ENCODE results near the gene POU2F1. TPM values are rescaled to one million over a fixed set of nuclear protein-coding genes. Genes with fewer than 3 reads are reported as not detected.
"Not testable (repeated sequence)": the region's sequence is repeated elsewhere in the genome, so short reads cannot be mapped to it uniquely, and the experiment has no call there.

The POU2F1 gene
- total RNA-seq, 1 experiment from 2014 or later = 29.6 TPM

GRCh38 chr1:167314671-167315070, 94.0 kb downstream of the POU2F1 start:
- Mint-ChIP-seq H3K27me3 (ENCODE audit: insufficient read depth, unreplicated experiment) (no peaks in the 10 kb centered on the region), H3K4me3 (ENCODE audit: unreplicated experiment) (no peak overlapping the region), H3K9me3 (ENCODE audit: unreplicated experiment) (peaks cover 61% of the 10 kb centered on the region), H3K27ac (ENCODE audit: unreplicated experiment) (no peak overlapping the region), H3K36me3 (ENCODE audit: insufficient read depth, unreplicated experiment) (no peaks in the 10 kb centered on the region), H3K4me1 (ENCODE audit: low read depth, unreplicated experiment) (no peaks in the 10 kb centered on the region)
- DNase-seq = no peak
- POLR2A ChIA-PET = no interaction called here
- H3K36me3 ChIP-seq (ENCODE audit: control insufficient read depth, insufficient read depth, low read length) = no peaks in the 10 kb centered on the region; the same call in 1 of the 2 replicates
- H3K4me3 ChIP-seq (ENCODE audit: low read depth, low read length) = no peak overlapping the region
- H3K27me3 ChIP-seq (replicated peaks; ENCODE audit: control insufficient read depth, insufficient read depth, low read length) = no peaks in the 10 kb centered on the region
- no peak for TF ChIP-seq CTCF (IDR thresholded peaks at IDR 0.05; ENCODE audit: insufficient read depth in 1 of 2, low read depth in 1 of 2, low read length in 1 of 2, severe bottlenecking in 1 of 2, unreplicated experiment in 1 of 2)
- intact Hi-C loops (cut with micrococcal nuclease; ENCODE audit: unreplicated experiment) = no loop called here
- no peaks in the 10 kb centered on the region for H3K4me1 ChIP-seq
- H3K9me3 ChIP-seq = peaks cover 11% of the 10 kb centered on the region
- CTCF ChIA-PET = interaction anchor here (0.7 kb wide), 1 partner anchor 44 kb away, joined by 4 read pairs; no protein-coding TSS in a partner anchor
- BruUV-seq (replicated peaks) = no TSS peak

- H3K36me3 ChIP-seq (ENCODE audit: control insufficient read depth, insufficient read depth, low read length) = no peaks in the 10 kb centered on the region; the same call in 1 of the 2 replicates
- ChIA-PET POLR2A (no interaction called here), CTCF (no interaction called here)
- H3K4me1 ChIP-seq = no peaks in the 10 kb centered on the region
- H3K9me3 Mint-ChIP-seq (ENCODE audit: unreplicated experiment) = peaks cover 85% of the 10 kb centered on the region
- no peak for TF ChIP-seq CTCF (IDR thresholded peaks at IDR 0.05; ENCODE audit: insufficient read depth in 1 of 2, low read depth in 1 of 2, low read length in 1 of 2, severe bottlenecking in 1 of 2, unreplicated experiment in 1 of 2)
- H3K27me3 Mint-ChIP-seq (ENCODE audit: insufficient read depth, unreplicated experiment) = no peaks in the 10 kb centered on the region
- no peak overlapping the region for H3K27ac Mint-ChIP-seq (ENCODE audit: unreplicated experiment)
- BruUV-seq (replicated peaks) = no TSS peak
- no peaks in the 10 kb centered on the region for H3K27me3 ChIP-seq (replicated peaks; ENCODE audit: control insufficient read depth, insufficient read depth, low read length)
- H3K4me3 Mint-ChIP-seq (ENCODE audit: unreplicated experiment) = no peak overlapping the region
- H3K36me3 Mint-ChIP-seq (ENCODE audit: insufficient read depth, unreplicated experiment) = no peaks in the 10 kb centered on the region
- H3K9me3 ChIP-seq = peaks cover 16% of the 10 kb centered on the region
- no peak for DNase-seq
- H3K4me3 ChIP-seq (ENCODE audit: low read depth, low read length) = no peak overlapping the region
- H3K4me1 Mint-ChIP-seq (ENCODE audit: low read depth, unreplicated experiment) = no peaks in the 10 kb centered on the region
- intact Hi-C loops (cut with micrococcal nuclease; ENCODE audit: unreplicated experiment) = no loop called here
Observed at GRCh38 chr1:167317463-167317862, 96.8 kb downstream of the POU2F1 start.

- POLR2A ChIA-PET; H3K36me3 Mint-ChIP-seq (ENCODE audit: insufficient read depth, unreplicated experiment); H3K36me3 ChIP-seq (ENCODE audit: control insufficient read depth, insufficient read depth, low read length); CTCF ChIA-PET; H3K27me3 ChIP-seq (replicated peaks; ENCODE audit: control insufficient read depth, insufficient read depth, low read length); H3K27ac Mint-ChIP-seq (ENCODE audit: unreplicated experiment); H3K4me3 Mint-ChIP-seq (ENCODE audit: unreplicated experiment); H3K4me3 ChIP-seq (ENCODE audit: low read depth, low read length); intact Hi-C loops (cut with micrococcal nuclease; ENCODE audit: unreplicated experiment); BruUV-seq (replicated peaks); DNase-seq; H3K4me1 ChIP-seq; H3K27me3 Mint-ChIP-seq (ENCODE audit: insufficient read depth, unreplicated experiment); H3K4me1 Mint-ChIP-seq (ENCODE audit: low read depth, unreplicated experiment): not testable (repeated sequence)
- peaks cover 87% of the 10 kb centered on the region for H3K9me3 Mint-ChIP-seq (ENCODE audit: unreplicated experiment)
- H3K9me3 ChIP-seq = peaks cover 33% of the 10 kb centered on the region
Observed at GRCh38 chr1:167319206-167319605, 98.5 kb downstream of the POU2F1 start.

- peaks cover 4% of the 10 kb centered on the region for H3K36me3 Mint-ChIP-seq (ENCODE audit: insufficient read depth, unreplicated experiment)
- Histone ChIP-seq H3K4me3 (ENCODE audit: low read depth, low read length) (no peak overlapping the region), H3K27me3 (replicated peaks; ENCODE audit: control insufficient read depth, insufficient read depth, low read length) (no peaks in the 10 kb centered on the region), H3K4me1 (no peaks in the 10 kb centered on the region), H3K9me3 (peaks cover 33% of the 10 kb centered on the region), H3K36me3 (ENCODE audit: control insufficient read depth, insufficient read depth, low read length) (no peaks in the 10 kb centered on the region)
- no peaks in the 10 kb centered on the region for H3K4me1 Mint-ChIP-seq (ENCODE audit: low read depth, unreplicated experiment)
- BruUV-seq (replicated peaks) = no TSS peak
- no peak overlapping the region for H3K27ac Mint-ChIP-seq (ENCODE audit: unreplicated experiment)
- intact Hi-C loops (cut with micrococcal nuclease; ENCODE audit: unreplicated experiment) = no loop called here
- POLR2A ChIA-PET = no interaction called here
- H3K9me3 Mint-ChIP-seq (ENCODE audit: unreplicated experiment) = peaks cover 80% of the 10 kb centered on the region
- no peak for TF ChIP-seq CTCF (IDR thresholded peaks at IDR 0.05; ENCODE audit: insufficient read depth in 1 of 2, low read depth in 1 of 2, low read length in 1 of 2, severe bottlenecking in 1 of 2, unreplicated experiment in 1 of 2)
- DNase-seq = no peak
- CTCF ChIA-PET = interaction anchor here (1.1 kb wide), 1 partner anchor 102 kb away, joined by 3 read pairs; no protein-coding TSS in a partner anchor
- H3K27me3 Mint-ChIP-seq (ENCODE audit: insufficient read depth, unreplicated experiment) = no peaks in the 10 kb centered on the region
- H3K4me3 Mint-ChIP-seq (ENCODE audit: unreplicated experiment) = no peak overlapping the region
Observed at GRCh38 chr1:167322483-167322882, 101.8 kb downstream of the POU2F1 start.

Measured in Caco-2 (cell line).